Measurements from ENCODE around the gene IPO5. TPM values are rescaled to one million over a fixed set of nuclear protein-coding genes. Genes with fewer than 3 reads are reported as not detected.

Gene IPO5
- total RNA-seq, 1 donor from 2014 or later, result 152 TPM

- no peak overlapping the region for H3K4me3 Mint-ChIP-seq
- H3K36me3 Mint-ChIP-seq (ENCODE audit: low read depth), result no peaks in the 10 kb centered on the region
- no peak for TF ChIP-seq CTCF (IDR thresholded peaks at IDR 0.05)
- ChIA-PET CTCF (no interaction called here), POLR2A (no interaction called here)
- no peaks in the 10 kb centered on the region for H3K4me1 Mint-ChIP-seq
- H3K27me3 Mint-ChIP-seq, result peaks cover 17% of the 10 kb centered on the region
- ATAC-seq (ENCODE audit: low read depth) (no peak), DNase-seq (no peak)
- no peak overlapping the region for H3K27ac Mint-ChIP-seq
- no peaks in the 10 kb centered on the region for H3K9me3 Mint-ChIP-seq
- intact Hi-C loops (cut with micrococcal nuclease), result no loop called here
These were observed 13.8 kb downstream of the IPO5 start for GRCh38 chr13:97967226-97967625.

- Mint-ChIP-seq H3K27me3 (peaks cover 17% of the 10 kb centered on the region), H3K36me3 (ENCODE audit: low read depth) (no peaks in the 10 kb centered on the region), H3K27ac (no peak overlapping the region), H3K9me3 (no peaks in the 10 kb centered on the region), H3K4me1 (no peaks in the 10 kb centered on the region), H3K4me3 (no peak overlapping the region)
- POLR2A ChIA-PET, result no interaction called here
- intact Hi-C loops (cut with micrococcal nuclease), result no loop called here
- no peak for TF ChIP-seq CTCF (IDR thresholded peaks at IDR 0.05)
- CTCF ChIA-PET, result no interaction called here
- no peak for ATAC-seq (ENCODE audit: low read depth)
- no peak for DNase-seq
These were observed 14.5 kb downstream of the IPO5 start for GRCh38 chr13:97967948-97968347.

DNA sequence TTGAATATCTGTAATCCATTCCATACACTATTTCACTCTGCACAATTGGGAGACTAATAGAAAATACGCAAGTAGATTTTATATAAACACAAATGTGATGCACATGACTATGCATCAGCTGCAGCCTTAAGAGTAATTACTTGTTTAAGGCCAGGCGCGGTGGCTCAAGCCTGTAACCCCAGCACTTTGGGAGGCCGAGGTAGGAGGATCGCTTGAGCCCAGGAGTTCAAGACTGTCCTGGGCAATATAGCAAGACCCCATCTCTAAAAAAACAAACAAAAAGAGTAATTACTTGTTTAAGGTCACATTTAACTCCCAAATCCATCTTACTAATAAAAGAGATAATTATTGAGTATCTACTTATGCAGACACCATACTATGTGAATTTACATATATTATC is 18.0 kb downstream of the IPO5 start:
- Mint-ChIP-seq H3K36me3 (ENCODE audit: low read depth) (peaks cover 4% of the 10 kb centered on the region), H3K4me1 (peaks cover 10% of the 10 kb centered on the region), H3K9me3 (no peaks in the 10 kb centered on the region), H3K27ac (no peak overlapping the region), H3K27me3 (peaks cover 11% of the 10 kb centered on the region), H3K4me3 (no peak overlapping the region)
- ChIA-PET CTCF (no interaction called here), POLR2A (no interaction called here)
- TF ChIP-seq CTCF (IDR thresholded peaks at IDR 0.05), result no peak
- intact Hi-C loops (cut with micrococcal nuclease), result loop anchor here (10.0 kb wide), 1 partner anchor 607 kb away; no protein-coding TSS in a partner anchor
- DNase-seq, result no peak
- no peak for ATAC-seq (ENCODE audit: low read depth)

DNA sequence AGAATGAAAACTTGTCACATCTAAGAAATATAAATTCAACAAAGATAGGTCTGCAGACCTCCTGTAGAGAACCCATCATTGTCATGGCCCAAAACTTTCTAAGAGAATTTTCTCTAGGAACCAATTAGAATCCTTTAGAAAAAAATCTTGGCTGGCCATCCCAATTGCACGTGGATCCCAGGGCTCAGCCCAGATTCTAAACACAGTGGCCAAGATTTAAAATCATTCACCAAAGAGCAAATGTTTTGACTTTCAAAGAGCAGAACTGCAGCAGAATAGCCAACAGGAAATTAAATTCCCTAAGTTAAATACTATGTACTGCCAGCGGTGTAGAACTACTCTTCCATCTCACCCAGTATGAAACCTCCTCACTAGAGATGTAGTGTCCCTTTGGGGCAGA is 21.3 kb downstream of the IPO5 start:
- H3K4me1 Mint-ChIP-seq, result peaks cover 32% of the 10 kb centered on the region
- TF ChIP-seq CTCF (IDR thresholded peaks at IDR 0.05), result no peak
- CTCF ChIA-PET, result no interaction called here
- no peak for DNase-seq
- ATAC-seq (ENCODE audit: low read depth), result no peak
- no peaks in the 10 kb centered on the region for H3K27me3 Mint-ChIP-seq
- intact Hi-C loops (cut with micrococcal nuclease), result loop anchor here (5.0 to 10.0 kb wide), 2 partner anchors 603 to 610 kb away; partner anchors contain the start of gene STK24
- H3K9me3 Mint-ChIP-seq, result no peaks in the 10 kb centered on the region
- H3K36me3 Mint-ChIP-seq (ENCODE audit: low read depth), result peaks cover 10% of the 10 kb centered on the region
- POLR2A ChIA-PET, result interaction anchor here (0.8 kb wide), 1 partner anchor 1481 kb away, joined by 17 read pairs; no protein-coding TSS in a partner anchor
- peak overlapping the region; percentile 25 for H3K27ac Mint-ChIP-seq
- H3K4me3 Mint-ChIP-seq, result peak overlapping the region; percentile 38

DNA sequence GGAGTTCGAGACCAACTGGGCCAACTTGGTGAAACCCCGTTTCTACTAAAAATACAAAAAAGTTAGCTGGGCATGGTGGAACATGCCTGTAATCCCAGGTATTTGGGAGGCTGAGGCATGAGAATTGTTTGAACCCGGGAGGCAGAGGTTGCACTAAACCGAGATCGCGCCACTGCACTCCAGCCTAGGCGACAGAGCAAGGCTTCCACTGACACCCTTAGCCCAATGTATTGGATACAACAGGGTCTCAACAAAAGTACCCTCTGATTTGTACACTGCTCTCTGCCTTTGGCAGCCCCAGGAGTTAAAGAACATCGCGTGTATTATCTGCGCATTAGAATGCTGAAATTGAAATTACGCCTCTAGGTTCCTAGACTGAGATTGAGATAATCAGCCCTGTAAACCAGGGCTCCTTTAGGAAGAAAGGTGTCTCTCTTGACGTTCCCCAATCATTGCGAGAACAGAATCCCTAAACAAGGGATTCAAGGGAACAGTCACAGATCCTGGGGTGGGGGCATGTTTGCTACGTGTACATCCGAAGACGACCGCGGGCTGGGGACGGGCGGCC is 21.9 kb downstream of the IPO5 start:
- no peaks in the 10 kb centered on the region for H3K9me3 Mint-ChIP-seq
- H3K36me3 Mint-ChIP-seq (ENCODE audit: low read depth), result peaks cover 10% of the 10 kb centered on the region
- intact Hi-C loops (cut with micrococcal nuclease), result loop anchor here (5.0 to 10.0 kb wide), 2 partner anchors 602 to 611 kb away; partner anchors contain the start of gene STK24
- no peak for ATAC-seq (ENCODE audit: low read depth)
- H3K27me3 Mint-ChIP-seq, result no peaks in the 10 kb centered on the region
- ChIA-PET CTCF (no interaction called here), POLR2A (interaction anchor here (0.5 to 0.8 kb wide), 2 partner anchors 12 to 1481 kb away, joined by 3 to 17 read pairs; no protein-coding TSS in a partner anchor)
- peak overlapping the region; percentile 92 for H3K4me3 Mint-ChIP-seq
- DNase-seq, result no peak
- peaks cover 37% of the 10 kb centered on the region for H3K4me1 Mint-ChIP-seq
- TF ChIP-seq CTCF (IDR thresholded peaks at IDR 0.05), result no peak
- H3K27ac Mint-ChIP-seq, result peak overlapping the region; percentile 94

Measured in activated B cell treated with CpG ODN at 0.5 μM for 24 hours (primary cell).